Superior temporal gyrus (tissue), 1 donor: ENCODE measurements around the gene NAT10.
"Not testable (repeated sequence)": the region's sequence is repeated elsewhere in the genome, so short reads cannot be mapped to it uniquely, and the experiment has no call there.

Experiments
- DNase-seq: peaks from one replicate; pipeline ENCODE4 v3.0.0-alpha.2; 2016; ENCODE audit errors: extremely low spot score

The NAT10 gene

GRCh38 chr11:34167961-34168360 is 62.5 kb downstream of the NAT10 start:
- DNase-seq = no peak

GRCh38 chr11:34168642-34169420 is 63.4 kb downstream of the NAT10 start:
- DNase-seq = no peak

GRCh38 chr11:34169686-34170085 is 64.3 kb downstream of the NAT10 start:
- DNase-seq = no peak

- no peak for DNase-seq
These were observed 67.6 kb downstream of the NAT10 start for GRCh38 chr11:34173050-34173449.

GRCh38 chr11:34174412-34175041 is 69.1 kb downstream of the NAT10 start:
- DNase-seq = peak; percentile 81

GRCh38 chr11:34175284-34176019 is 70.0 kb downstream of the NAT10 start:
- no peak for DNase-seq

- DNase-seq = peak; percentile 62
These were observed 71.4 kb downstream of the NAT10 start for GRCh38 chr11:34176751-34177209.

- no peak for DNase-seq
These were observed 72.9 kb downstream of the NAT10 start for GRCh38 chr11:34178209-34178821.

GRCh38 chr11:34179026-34179675 is 73.7 kb downstream of the NAT10 start:
- DNase-seq = no peak

GRCh38 chr11:34180040-34180813 is 74.8 kb downstream of the NAT10 start:
- no peak for DNase-seq

GRCh38 chr11:34180814-34181165 is 75.4 kb downstream of the NAT10 start:
- not testable (repeated sequence) for DNase-seq

- no peak for DNase-seq
These were observed 75.8 kb downstream of the NAT10 start for GRCh38 chr11:34181251-34181650.

- DNase-seq = no peak
These were observed 76.5 kb downstream of the NAT10 start for GRCh38 chr11:34181856-34182405.

- no peak for DNase-seq
These were observed 77.0 kb downstream of the NAT10 start for GRCh38 chr11:34182425-34182824.

- DNase-seq = no peak
These were observed 77.7 kb downstream of the NAT10 start for GRCh38 chr11:34182921-34183685.

- no peak for DNase-seq
These were observed 78.5 kb downstream of the NAT10 start for GRCh38 chr11:34183848-34184391.

GRCh38 chr11:34184505-34185015 is 79.1 kb downstream of the NAT10 start:
- no peak for DNase-seq

- DNase-seq = no peak
These were observed 80.8 kb downstream of the NAT10 start for GRCh38 chr11:34185926-34186841.
